Lower leg skin (tissue), 4 donors: ENCODE results near the gene GTF2F2. TPM values are rescaled to one million over a fixed set of nuclear protein-coding genes. Genes with fewer than 3 reads are reported as not detected.

ENCODE experiments used
- DNase-seq, 2 donors: peaks; one replicate each; pipeline ENCODE4 v3.0.0-alpha.2; 2019; ENCODE audit warnings: low spot score in 2 of 2
- H3K4me3 ChIP-seq: fragments of 200-600 bp; sonication (generic); 2 replicates; pipeline ENCODE4 v1.5.1; 2017; ENCODE audit warnings: mild to moderate bottlenecking, low read depth; ENCODE audit not compliant: poor library complexity, severe bottlenecking
- POLR2A ChIP-seq, 2 donors: fragments of 450-650 bp; IDR thresholded peaks; one replicate each; pipeline ENCODE4 v1.6.1; 2016 to 2017; ENCODE audit warnings: antibody characterized with exemption in 2 of 2, mild to moderate bottlenecking in 1 of 2, moderate library complexity in 1 of 2
- WGBS, 2 donors: methylation state at CpG; one replicate each; pipeline ENCODE4 v1.1.5; 2018; 5-methylcytosine and 5-hydroxymethylcytosine counted together
- intact Hi-C: fragments of 100-400 bp; cut with DNase I; formaldehyde crosslinking; loops from one replicate; pipeline ENCODE4 v1.15.0; 2023; ENCODE audit warnings: low total_unique reads
- total RNA-seq, 4 donors: library from RNA; depleted of rRNA; stranded (reverse); fragments of >200 nt; gene quantifications; one replicate each; pipeline ENCODE4 v1.1.0, GENCODE V29; 2016
- TF ChIP-seq, protein P1 (sequence below), 3 donors: fragments of 450-650 bp; IDR thresholded peaks; one replicate each; pipeline ENCODE4 v1.5.1; 2016; ENCODE audit warnings: antibody characterized with exemption in 3 of 3, mild to moderate bottlenecking in 3 of 3, moderate library complexity in 2 of 3

Gene GTF2F2
- total RNA-seq, 4 donors from 2014 or later: 35.6 to 52.4 (median 45.3) TPM

DNA sequence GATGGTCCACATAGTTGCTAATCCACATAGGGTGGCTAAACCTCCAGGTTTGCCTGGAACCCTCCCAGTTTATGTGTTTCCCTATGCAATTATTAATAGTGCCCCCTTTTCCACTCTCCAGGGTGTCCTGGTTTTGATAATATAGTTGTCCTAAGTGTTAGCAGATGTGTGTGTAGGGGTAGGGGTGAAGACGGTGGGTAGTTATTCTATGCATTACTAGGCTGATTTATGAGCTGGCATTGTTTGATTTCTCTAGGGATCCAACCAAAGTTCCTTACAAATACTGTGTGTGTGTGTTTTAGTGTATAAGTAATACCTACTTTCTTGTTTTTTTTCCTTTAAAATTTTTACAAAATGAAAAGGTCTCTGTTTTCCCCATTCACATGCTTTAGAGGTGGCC is 21.1 kb downstream of the GTF2F2 start:
- WGBS, 2 donors: 59 to 81% methylated on average over 1 of the region's 1 CpG

GRCh38 chr13:45142440-45143345 is 22.4 kb downstream of the GTF2F2 start:
- DNase-seq: no peak
- intact Hi-C loops: no loop called here
- TF ChIP-seq, protein P1, sequence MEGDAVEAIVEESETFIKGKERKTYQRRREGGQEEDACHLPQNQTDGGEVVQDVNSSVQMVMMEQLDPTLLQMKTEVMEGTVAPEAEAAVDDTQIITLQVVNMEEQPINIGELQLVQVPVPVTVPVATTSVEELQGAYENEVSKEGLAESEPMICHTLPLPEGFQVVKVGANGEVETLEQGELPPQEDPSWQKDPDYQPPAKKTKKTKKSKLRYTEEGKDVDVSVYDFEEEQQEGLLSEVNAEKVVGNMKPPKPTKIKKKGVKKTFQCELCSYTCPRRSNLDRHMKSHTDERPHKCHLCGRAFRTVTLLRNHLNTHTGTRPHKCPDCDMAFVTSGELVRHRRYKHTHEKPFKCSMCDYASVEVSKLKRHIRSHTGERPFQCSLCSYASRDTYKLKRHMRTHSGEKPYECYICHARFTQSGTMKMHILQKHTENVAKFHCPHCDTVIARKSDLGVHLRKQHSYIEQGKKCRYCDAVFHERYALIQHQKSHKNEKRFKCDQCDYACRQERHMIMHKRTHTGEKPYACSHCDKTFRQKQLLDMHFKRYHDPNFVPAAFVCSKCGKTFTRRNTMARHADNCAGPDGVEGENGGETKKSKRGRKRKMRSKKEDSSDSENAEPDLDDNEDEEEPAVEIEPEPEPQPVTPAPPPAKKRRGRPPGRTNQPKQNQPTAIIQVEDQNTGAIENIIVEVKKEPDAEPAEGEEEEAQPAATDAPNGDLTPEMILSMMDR (IDR thresholded peaks at IDR 0.05): no peak
- TF ChIP-seq POLR2A (IDR thresholded peaks at IDR 0.05): no peak
- WGBS, 2 donors: 79 to 80% methylated on average over 4 of the region's 4 CpGs
- no peak overlapping the region for H3K4me3 ChIP-seq

More for the DNA sequence above, 21.1 kb downstream of the GTF2F2 start:
- TF ChIP-seq POLR2A (IDR thresholded peaks at IDR 0.05): no peak
- TF ChIP-seq, protein P1 (IDR thresholded peaks at IDR 0.05): no peak
- intact Hi-C loops: no loop called here
- no peak for DNase-seq
- H3K4me3 ChIP-seq: no peak overlapping the region

DNA sequence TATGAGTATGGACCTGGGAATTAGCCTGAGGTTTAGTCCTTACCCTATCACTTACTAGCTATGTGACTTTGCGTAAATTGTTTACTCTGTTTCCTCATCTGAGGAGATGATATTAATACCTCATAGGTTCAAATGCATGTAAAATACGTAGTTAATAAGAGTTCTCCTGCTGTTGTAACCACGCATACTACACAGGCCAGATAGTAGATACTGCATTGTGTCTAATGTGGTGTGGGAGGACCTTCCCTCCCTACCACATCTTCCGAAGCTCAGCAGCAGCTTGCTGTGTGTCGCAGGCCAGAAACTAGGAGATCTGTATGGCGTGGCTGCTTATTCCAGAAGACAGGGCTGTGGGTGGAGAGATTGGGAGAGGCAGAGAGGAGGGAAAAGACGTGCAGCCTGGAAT is 23.0 kb downstream of the GTF2F2 start:
- 58 to 59% methylated on average over 7 of the region's 7 CpGs for whole genome bisulfite sequencing, 2 donors
- intact Hi-C loops: no loop called here
- DNase-seq: no peak

GRCh38 chr13:45149964-45150363 is 29.7 kb downstream of the GTF2F2 start:
- H3K4me3 ChIP-seq: no peak overlapping the region
- no peak for TF ChIP-seq POLR2A (IDR thresholded peaks at IDR 0.05)
- TF ChIP-seq, protein P1 (IDR thresholded peaks at IDR 0.05): no peak
- WGBS, 2 donors: 82 to 84% methylated on average over 1 of the region's 1 CpG
- intact Hi-C loops: no loop called here
- no peak for DNase-seq

More for the DNA sequence above, 23.0 kb downstream of the GTF2F2 start:
- TF ChIP-seq POLR2A (IDR thresholded peaks at IDR 0.05): no peak
- TF ChIP-seq, protein P1 (IDR thresholded peaks at IDR 0.05): no peak
- no peak overlapping the region for H3K4me3 ChIP-seq

DNA sequence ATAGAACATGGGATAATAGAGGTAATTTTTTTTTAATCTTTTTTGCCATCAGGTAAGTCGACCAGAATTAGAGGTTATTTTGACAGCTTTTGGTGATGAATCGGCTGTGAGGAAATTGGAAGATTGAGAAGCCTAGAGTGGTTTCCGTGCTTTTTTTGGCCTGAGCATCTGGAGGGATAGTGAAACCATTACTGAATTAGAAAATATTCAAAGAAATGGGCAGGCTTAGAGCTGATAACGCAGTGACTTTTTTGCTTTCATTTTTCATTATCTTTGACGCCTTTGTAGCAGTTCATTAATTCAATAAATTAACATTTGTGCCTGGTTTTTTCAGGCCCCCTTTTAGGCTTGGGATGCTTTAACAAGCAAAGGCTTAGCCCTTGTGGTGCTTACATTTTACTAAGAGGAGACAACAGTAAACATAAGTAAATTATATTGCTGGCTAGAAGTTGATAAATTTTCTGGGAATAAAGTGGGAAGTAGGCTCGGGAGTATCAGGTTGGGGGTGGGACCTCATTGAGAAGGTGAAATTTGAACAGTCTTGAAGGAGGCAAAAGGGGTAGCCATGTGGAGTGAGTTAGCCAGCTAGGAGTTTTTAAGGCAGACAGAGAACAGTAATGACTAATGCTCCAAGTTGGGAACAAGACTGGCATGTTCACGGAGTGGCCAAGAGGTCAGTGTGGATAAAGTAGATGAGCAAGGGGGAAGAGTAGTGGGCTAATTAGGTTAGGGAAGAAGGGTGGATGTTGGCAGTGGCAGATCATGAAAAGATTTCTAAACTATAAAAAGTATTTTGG is 36.5 kb downstream of the GTF2F2 start:
- WGBS, 2 donors: 90 to 91% methylated on average over 7 of the region's 7 CpGs

More for the DNA sequence above, 36.5 kb downstream of the GTF2F2 start:
- TF ChIP-seq POLR2A (IDR thresholded peaks at IDR 0.05): no peak
- TF ChIP-seq, protein P1 (IDR thresholded peaks at IDR 0.05): no peak
- intact Hi-C loops: no loop called here
- H3K4me3 ChIP-seq: no peak overlapping the region
- no peak for DNase-seq
